GM10248 (cell line): ENCODE data around the gene ABHD12.

Experiments used
- CTCF ChIA-PET: fragments of 300-600 bp; sonication (Branson Sonifier 250); formaldehyde crosslinking; extraction: SDS; loops from one replicate; lab custom pipeline; 2021; ENCODE audit warnings: antibody characterized with exemption; lab: Yijun Ruan, JAX
- POLR2A ChIA-PET: fragments of 350-650 bp; sonication (Branson Sonifier 250); formaldehyde crosslinking; extraction: SDS; loops from one replicate; lab custom pipeline; 2020; ENCODE audit warnings: antibody characterized with exemption; lab: Yijun Ruan, JAX
- DNase-seq: peaks from one replicate; pipeline ENCODE4 v3.0.0; 2012; ENCODE audit errors: extremely low spot score
- TF ChIP-seq, protein P1 (sequence below): IDR thresholded peaks from 2 replicates; pipeline ENCODE4 v1.5.1; 2012; ENCODE audit warnings: mild to moderate bottlenecking, low read depth; ENCODE audit errors: extremely low read depth, missing control alignments, control extremely low read depth

ABHD12 gene

GRCh38 chr20:25356271-25356933 lies 34.2 kb downstream of the ABHD12 start:
- ChIA-PET CTCF (interaction anchor here (2.0 kb wide), 1 partner anchor 43 kb away, joined by 6 read pairs; no protein-coding TSS in a partner anchor), POLR2A (no interaction called here)
- DNase-seq, result no peak
- TF ChIP-seq, protein P1, sequence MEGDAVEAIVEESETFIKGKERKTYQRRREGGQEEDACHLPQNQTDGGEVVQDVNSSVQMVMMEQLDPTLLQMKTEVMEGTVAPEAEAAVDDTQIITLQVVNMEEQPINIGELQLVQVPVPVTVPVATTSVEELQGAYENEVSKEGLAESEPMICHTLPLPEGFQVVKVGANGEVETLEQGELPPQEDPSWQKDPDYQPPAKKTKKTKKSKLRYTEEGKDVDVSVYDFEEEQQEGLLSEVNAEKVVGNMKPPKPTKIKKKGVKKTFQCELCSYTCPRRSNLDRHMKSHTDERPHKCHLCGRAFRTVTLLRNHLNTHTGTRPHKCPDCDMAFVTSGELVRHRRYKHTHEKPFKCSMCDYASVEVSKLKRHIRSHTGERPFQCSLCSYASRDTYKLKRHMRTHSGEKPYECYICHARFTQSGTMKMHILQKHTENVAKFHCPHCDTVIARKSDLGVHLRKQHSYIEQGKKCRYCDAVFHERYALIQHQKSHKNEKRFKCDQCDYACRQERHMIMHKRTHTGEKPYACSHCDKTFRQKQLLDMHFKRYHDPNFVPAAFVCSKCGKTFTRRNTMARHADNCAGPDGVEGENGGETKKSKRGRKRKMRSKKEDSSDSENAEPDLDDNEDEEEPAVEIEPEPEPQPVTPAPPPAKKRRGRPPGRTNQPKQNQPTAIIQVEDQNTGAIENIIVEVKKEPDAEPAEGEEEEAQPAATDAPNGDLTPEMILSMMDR, result no peak

DNA sequence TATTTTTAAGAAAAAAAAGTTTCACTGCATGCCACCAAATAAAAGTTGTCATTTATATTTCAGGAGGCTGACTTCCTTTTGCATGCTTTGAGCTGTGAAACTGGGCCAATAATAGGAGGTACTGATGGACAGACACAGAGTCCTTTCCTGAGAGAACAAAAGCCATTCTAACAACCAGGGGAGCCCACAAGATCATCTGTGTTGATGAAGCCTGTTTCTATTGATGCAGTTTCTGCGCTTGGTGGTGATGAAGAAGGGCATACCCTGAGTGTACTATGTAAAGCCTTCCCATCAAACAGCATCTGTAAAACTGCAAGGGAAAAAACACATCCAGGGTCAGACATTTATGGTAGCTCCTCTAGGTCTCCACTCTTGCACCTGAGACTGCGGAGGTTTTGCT lies 34.8 kb downstream of the ABHD12 start:
- TF ChIP-seq, protein P1, result no peak
- POLR2A ChIA-PET, result no interaction called here
- CTCF ChIA-PET, result interaction anchor here (2.0 kb wide), 1 partner anchor 43 kb away, joined by 6 read pairs; no protein-coding TSS in a partner anchor
- DNase-seq, result no peak

DNA sequence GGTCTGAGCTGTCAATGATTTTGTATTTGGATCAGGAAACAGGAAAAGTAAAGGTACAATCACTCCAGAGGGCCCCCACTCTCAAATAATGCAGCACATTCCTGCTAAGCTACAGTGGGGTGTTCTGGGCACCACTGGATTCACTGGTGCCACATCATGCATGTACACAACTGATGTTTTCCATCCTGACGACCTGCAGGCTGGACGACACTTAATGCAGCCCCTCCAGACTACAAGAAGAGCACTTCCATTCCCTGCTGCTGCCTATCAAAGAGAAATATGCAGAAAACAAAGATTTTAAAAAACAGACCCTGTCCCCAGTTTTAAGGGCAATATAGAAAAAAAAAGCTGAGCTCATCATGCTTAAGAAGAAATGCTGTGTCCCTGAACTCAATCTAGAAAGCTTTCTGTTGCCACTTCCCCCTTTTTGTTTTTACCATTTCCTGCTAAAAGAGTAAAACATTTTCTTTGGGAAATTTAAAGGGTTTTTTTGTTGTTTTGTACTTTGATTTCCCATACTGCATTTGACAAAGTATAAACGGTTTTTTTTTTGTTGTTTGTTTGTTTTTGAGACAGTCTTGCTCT lies 35.5 kb downstream of the ABHD12 start:
- POLR2A ChIA-PET, result interaction anchor here (0.7 kb wide), 1 partner anchor 17 kb away, joined by 3 read pairs; no protein-coding TSS in a partner anchor
- CTCF ChIA-PET, result interaction anchor here (0.8 to 2.0 kb wide), 3 partner anchors 14 to 44 kb away, joined by 3 to 6 read pairs (median 6); no protein-coding TSS in a partner anchor

DNA sequence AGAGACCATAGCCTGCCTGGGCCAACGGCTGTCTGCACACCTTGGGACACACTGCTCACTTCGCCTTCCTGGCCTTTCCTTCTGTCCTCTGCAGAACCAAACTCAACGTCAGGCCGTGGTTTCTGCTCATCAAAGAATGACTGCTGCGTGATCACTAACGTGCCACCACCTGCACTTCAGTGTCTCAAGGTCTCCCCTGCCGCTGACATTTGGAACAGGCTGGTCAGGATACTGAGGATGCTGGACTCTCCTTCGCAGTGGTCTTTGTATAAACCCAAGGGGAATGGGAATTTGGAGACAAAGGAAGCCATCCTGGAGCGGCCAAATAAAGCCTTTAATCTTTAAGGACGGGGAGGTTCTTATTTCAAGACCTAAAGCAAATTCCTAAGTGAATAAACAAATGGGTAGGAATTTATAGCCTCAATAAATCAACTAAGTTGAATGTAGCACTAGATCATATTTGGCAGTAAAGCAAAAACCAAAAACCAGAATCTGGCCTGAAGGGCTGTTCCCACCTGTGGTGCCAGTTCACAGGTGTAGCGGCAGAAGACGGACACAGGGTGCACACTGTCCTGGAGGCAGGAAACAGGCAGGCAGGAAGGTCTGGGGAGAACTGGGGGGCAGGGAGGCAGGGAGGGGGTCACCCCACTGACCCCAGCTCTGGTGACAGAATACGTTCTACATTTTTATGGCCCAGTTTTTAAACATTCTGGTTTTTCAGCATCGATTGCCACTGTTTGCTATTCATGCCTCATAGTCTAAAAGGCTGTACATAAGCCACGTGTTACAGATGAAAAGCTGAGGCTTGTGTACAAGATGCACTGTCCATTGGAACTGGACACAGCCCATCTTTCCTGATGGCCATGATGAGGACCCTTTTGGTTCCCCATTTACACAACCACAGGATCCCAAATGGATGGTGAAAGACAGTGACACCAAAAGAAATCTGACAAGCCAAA lies 36.6 kb downstream of the ABHD12 start:
- CTCF ChIA-PET, result interaction anchor here (1.4 to 2.0 kb wide), 3 partner anchors 10 to 15 kb away, joined by 5 to 10 read pairs (median 6); no protein-coding TSS in a partner anchor
- DNase-seq, result no peak
- POLR2A ChIA-PET, result no interaction called here
- TF ChIP-seq, protein P1, result no peak

More for the DNA sequence above, 35.5 kb downstream of the ABHD12 start:
- TF ChIP-seq, protein P1, result no peak
- DNase-seq, result no peak

DNA sequence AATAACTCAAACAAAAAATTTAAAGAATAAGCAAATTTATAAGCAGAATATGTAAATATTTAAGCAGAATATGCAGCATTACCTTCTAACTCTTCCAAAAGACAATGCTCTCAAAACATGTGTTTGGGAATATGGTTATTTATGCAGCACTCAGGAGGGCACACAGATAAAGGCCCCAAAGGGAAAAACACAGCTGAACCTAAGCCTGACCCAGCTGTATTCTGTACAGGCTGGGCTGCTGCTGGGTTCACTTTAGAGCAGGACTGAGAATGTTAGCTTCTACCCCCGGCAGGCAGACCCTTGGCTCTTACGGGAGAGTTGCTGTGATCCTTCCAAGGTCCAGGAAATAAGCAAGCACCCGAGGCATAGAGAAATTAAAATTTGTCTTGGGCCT lies 37.3 kb downstream of the ABHD12 start:
- TF ChIP-seq, protein P1, result no peak

GRCh38 chr20:25352746-25353145 lies 37.9 kb downstream of the ABHD12 start:
- CTCF ChIA-PET, result interaction anchor here (0.8 to 2.0 kb wide), 3 partner anchors 9 to 13 kb away, joined by 3 to 10 read pairs (median 5); no protein-coding TSS in a partner anchor

More for the DNA sequence above, 37.3 kb downstream of the ABHD12 start:
- POLR2A ChIA-PET, result no interaction called here
- DNase-seq, result no peak
- CTCF ChIA-PET, result interaction anchor here (0.8 to 2.0 kb wide), 4 partner anchors 10 to 14 kb away, joined by 3 to 10 read pairs (median 6); no protein-coding TSS in a partner anchor

More at GRCh38 chr20:25352746-25353145, 37.9 kb downstream of the ABHD12 start:
- DNase-seq, result no peak
- TF ChIP-seq, protein P1, result no peak
- POLR2A ChIA-PET, result no interaction called here
